ENCODE data around the gene PARP1.
"Not testable (repeated sequence)": the region's sequence is repeated elsewhere in the genome, so short reads cannot be mapped to it uniquely, and the experiment has no call there.

Gene PARP1

DNA sequence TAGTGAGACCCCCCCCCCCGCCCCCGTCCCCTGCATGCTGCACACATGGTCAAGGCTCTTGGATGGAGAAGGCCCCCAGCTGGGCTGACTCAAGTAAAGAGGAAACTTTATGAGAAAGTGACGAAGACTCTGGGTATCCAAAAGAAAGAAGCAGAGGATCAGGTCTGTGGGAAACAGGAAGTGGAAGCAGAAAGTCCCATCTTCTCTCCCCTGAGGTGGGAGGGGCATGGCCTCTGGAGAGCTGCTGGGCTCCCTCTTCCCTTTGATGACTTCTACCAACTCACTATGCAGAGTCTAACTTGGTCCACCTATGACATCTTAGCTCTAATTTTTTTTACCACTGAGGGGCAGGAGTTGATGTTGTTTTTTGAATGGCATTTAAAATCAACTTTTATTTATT, 56.2 kb downstream of the PARP1 start:
- no peak for DNase-seq (ENCODE audit: low spot score)

DNA sequence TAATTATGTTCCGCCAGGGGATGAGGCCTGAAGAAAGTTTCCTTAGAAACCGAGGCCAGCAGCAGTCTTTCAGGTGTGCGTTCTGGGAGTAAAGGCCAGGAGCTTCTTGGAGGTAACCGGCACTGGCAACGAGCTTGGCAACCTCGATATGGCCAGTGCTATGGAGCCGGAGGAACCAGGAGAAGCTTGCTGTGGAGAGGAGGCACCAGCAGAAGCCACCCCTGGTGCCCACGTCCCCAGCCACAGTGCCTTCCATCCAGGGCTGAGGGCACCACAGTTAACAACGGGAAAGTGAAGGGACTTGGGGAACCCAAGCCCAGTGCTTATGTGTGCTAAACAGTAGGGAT, 57.4 kb downstream of the PARP1 start:
- no peak for DNase-seq (ENCODE audit: low spot score)

DNA sequence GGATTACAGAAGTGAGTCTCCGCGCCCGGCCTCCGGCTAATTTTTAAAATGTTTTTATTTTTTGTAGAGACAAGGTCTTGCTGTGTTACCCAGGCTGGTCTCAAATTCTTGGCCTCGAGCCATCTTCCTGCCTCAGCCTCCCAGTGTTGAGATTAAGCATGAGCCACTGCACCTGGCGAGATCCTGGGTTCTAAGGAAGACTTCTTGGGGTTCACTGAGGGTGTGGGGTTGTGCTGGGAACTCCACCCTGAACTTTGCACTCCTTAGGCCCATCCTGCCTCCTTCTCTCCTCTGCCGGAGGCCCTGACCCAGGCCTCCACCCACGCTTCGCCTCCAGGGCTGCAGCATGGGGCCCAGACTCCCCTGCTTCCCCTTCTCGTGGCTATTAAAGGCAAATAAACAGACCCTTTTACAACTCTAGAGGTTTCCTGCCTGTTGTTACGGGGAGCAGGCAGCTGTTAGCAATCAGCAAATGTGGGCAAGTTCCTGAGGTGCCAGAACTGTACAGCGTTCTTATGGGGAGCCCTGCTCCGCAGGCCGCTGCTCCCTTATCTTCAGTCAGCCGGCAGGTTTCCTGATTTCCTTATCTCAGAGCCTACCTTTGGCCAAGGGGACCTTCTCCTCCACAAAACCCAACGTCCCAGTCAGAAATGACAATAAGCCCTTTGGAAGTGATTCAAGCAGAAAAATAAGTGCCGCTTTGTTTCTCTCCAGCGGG, 57.9 kb downstream of the PARP1 start:
- no peak for DNase-seq (ENCODE audit: low spot score)

DNA sequence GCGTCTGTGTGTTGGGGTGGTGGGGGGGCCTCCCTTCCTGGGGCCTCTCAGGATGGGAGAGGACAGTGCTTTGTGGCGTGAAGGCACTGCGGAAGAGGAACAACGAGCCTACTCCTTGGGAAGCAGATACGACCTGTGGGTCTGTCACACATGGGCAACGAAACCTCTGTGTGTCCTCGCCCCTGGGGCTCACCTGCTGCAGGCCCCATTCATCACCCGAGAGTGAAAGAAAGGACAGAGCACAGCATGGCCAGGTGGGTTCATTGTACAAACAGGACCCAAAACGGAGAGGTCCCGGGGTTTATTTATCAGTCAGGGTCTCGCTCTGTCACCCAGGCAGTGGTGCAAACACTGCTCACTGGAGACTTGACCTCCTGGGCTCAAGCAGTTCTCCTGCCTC, 58.8 kb downstream of the PARP1 start:
- DNase-seq (ENCODE audit: low spot score) = no peak

DNA sequence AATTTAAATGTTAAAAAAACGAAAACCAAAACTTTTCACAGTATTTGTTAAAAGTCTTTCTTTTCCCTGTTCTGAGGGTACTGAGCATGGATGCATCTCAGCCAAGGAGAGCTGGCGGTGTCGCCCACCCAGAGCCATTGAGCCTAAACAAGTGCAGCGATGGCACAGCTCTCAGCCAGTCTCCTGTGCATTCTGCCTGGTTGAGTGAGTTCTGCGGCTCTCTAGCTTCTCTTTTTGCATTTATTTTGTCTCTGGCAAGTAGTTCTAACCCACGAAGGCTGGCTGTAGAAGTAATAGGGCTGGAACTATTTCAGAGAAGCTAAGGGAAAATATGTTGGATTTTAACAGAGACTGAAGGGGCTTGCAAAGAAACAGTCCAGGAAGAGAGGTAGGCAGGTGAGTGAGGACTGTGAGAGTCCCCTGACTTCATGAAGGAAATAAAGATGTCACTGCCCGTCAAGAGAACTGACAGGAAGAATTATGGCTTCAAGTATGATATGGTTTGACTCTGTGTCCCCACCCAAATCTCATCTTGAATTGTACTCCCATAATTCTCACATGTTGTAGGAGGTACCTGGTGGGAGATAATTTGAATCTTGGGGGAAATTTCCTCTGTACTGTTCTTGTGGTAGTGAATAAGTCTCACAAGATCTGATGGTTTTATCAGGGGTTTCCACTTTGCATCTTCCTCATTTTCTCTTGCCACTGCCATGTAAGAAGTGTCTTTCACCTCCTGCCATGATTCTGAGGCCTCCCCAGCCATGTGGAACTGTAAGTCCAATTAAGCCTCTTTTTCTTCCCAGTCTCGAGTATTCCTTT, 63.2 kb downstream of the PARP1 start:
- DNase-seq (ENCODE audit: low spot score) = no peak

DNA sequence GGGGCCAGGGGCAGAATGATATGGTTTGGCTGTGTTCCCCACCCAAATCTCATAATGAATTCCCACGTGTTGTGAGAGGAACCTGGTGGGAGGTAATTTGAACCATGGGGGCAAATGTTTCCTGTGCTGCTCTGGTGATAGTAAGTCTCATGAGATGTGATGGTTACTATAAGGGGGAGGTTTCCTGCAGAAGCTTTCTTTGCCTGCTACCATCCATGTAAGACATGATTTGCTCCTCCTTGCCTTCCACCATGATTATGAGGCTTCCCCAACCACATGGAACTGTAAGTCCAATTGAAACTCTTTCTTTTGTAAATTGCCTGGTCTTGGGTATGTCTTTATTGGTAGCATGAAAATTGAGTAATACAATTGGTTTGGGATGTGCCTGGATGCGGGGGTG, 65.2 kb downstream of the PARP1 start:
- DNase-seq (ENCODE audit: low spot score) = no peak

DNA sequence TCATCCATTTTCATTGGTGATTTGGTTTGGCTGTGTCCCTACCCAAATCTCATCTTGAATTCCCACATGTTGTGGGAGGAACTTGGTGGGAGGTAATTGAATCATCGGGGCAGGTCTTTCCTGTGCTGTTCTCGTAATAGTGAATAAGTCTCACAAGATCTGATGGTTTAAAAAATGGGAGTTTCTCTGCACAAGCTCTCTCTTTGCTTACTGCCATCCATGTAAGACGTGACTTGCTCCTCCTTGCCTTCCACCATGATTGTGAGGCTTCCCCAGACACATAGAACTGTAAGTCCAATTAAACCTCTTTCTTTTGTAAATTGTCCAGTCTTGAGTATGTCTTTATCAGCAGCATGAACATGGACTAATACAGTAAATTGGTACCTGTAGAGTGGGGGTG, 67.8 kb downstream of the PARP1 start:
- not testable (repeated sequence) for DNase-seq (ENCODE audit: low spot score)

DNA sequence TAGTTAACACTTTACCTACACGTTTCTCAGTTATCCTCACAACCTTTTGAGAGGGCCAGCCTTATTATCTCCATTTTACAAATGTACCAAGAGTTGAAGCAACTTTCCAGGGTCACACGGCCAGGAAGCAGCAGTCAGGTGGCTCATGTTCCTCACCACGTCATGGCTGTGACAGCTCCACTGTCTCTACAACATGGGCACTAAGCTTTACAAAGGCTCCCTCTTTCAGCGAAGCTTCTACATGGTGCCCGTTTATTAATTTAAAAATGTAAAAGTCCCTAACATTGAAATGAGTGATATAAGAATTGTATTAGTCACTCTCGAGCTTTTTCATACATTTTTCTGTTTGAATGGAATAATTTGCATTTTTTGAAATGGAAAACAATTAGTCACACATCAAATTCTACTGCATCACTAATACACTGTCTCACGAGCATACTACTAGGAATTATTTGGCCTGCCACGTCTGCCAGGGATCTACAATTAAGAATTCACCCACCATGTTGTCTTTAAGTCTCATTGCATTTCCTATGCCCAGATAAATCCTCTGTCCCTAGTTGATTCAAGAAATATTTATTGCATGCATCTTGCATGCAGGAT, 70.5 kb downstream of the PARP1 start:
- DNase-seq (ENCODE audit: low spot score) = no peak

DNA sequence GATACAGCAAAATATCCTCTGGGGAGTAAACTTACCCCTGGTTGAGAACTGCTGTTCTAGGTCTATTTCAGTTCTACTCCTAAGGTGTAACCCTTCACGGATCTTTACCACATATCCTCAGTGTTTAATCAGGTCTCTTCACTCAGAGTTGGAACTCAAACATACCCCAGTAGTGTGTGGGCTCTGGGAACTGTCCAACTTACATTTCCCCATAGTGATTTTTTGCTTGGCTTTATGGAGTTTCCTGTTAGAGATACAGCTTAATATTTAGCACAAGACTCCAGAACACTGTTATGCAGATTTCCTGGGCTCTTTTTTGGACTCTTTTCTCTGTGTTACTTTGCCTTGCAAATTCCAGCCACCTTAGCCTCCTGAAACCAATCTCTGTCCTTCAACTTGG, 72.2 kb downstream of the PARP1 start:
- no peak for DNase-seq (ENCODE audit: low spot score)

DNA sequence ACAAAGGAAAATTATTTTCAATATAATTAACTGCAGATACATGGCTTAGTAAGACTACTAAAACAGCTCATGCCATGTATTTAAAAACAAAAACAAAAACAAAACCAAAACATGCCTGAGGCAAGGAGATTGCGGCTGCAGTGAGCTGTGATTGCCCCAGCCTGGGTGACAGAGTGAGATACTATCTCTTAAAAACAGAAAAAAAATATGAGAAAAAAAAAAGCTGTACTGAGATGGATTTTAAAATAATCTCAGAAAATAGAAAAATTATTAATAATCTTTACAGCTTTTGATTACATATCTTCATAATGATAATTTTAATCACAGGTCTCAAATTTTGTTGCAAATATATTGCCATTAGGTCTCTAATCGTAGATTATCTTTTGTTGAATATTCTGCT, 74.9 kb downstream of the PARP1 start:
- no peak for DNase-seq (ENCODE audit: low spot score)

DNA sequence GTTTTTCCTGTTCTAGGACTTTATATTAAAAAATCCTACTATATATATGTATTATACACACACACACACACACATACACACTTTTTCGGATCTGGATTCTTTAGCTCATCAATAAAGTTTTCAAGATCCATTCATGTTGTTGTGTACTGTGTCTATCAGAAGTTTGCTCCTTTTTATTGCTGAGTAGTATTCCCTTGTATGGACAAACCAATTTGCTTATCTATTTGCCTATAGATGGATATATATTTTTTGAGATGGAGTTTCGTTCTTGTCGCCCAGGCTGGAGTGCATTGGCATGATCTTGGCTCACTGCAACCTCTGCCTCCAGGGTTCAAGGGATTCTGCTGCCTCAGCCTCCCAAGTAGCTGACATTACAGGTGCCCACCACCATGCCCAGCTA, 78.7 kb downstream of the PARP1 start:
- no peak for DNase-seq (ENCODE audit: low spot score)

DNA sequence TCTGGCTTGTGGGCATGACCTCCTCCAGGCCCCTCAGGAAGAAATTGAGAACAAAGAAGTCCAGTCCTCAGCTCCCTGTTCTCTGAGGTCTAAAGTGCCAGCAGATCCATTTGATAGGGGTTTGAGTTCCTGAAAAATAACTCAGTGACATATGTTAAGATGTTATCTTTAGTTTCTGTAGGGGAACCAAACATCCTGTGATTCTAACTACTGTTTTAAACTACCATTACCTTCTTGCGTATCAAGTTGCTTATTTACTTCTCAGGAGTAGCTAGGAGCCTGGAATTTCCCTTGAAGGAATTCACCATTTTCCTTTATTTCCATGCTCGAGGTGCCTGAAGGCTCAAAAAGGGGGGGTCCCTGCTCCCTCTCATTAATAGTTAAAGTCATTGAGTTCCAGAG, 80.1 kb downstream of the PARP1 start:
- no peak for DNase-seq (ENCODE audit: low spot score)

DNA sequence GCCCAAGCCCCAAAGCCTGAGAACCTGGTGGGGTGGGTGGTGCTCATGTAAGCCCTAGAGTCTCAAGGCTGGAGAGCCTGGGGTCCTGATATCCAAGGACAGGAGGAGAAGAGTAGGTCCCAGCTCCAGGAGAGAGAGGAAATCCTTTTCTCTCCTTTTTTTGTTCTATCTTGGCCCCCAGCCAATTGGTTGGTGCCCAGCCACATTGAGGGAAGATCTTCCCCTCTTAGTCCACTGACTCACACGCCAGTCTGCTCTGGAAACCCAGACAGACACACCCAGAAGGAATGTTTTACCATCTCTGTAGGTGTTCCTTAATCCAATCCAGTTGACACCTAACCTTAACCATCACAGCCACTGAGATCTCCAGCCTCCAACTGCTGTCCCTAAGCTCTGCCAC, 82.7 kb downstream of the PARP1 start:
- no peak for DNase-seq (ENCODE audit: low spot score)

DNA sequence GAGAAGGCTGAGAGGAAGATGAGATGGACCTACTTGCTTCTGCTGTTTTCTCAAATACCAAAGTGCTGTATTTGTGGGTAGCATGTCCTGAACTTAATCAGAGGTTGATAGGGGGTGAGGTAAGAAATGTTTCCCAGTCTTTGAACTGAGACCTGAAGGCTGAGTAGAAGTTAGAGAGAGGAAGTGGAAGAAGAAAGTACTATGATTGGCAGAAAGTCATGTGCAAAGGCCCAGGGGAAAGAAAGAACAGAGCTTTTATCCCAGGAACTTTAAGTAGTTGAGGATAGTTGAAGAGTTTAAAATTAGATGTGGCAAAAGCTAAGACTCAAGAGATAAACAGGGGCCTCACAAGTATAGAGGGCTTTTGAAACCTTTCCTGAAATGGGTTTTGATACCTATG, 83.4 kb downstream of the PARP1 start:
- no peak for DNase-seq (ENCODE audit: low spot score)

DNA sequence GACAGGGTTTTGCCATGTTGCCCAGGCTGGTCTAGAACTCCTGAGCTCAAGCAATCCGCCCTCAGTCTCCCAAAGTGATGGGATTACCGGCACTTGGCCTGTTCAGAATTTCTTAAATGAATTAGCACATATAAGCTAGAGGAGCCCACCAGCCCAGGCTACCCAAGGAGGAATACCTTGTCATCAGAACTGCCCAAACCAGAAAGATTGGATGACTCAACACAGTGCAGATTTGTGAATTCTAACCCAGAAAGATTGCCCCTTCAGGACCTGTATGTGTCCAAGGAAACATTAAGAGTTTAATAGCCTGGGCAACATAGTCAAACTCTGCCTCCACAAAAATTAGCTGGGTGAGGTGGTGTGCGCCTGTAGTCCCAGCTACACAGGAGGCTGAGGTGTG, 84.9 kb downstream of the PARP1 start:
- no peak for DNase-seq (ENCODE audit: low spot score)

DNA sequence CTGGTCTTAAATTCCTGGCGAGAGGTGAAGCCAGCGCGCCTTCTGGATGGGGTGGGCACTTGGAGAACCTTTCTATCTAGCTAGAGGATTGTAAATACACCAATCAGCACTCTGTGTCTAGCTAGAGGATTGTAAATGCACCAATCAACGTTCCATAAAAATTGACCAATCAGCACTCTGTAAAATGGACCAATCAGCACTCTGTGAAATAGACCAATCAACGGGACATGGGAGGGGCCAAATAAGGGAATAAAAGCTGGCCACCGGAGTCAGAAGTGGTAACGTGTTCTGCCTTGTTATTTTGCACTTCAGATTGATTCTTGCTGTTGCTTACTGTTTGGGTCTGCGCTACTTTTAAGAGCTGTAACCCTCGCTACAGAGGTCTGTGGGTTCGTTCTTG, 87.0 kb downstream of the PARP1 start:
- no peak for DNase-seq (ENCODE audit: low spot score)

DNA sequence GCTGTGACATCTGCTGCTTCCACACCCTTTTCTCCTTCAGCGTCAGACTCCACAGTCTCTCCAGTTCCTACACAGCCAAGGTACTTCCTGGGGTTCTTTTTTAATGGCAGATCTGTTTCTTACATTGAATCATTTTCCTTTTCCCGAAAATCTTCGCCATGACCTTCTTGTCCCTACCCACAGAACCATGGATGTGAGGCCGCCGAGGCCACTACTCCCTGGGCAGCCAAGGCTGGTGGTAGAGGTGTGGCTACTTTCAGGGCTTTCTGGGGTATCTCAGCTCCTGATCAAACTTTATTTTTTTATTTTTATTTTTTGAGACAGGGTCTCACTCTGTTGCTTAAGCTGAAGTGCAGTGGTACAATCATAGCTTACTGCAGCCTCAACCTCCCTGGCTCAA, 89.4 kb downstream of the PARP1 start:
- no peak for DNase-seq (ENCODE audit: low spot score)

DNA sequence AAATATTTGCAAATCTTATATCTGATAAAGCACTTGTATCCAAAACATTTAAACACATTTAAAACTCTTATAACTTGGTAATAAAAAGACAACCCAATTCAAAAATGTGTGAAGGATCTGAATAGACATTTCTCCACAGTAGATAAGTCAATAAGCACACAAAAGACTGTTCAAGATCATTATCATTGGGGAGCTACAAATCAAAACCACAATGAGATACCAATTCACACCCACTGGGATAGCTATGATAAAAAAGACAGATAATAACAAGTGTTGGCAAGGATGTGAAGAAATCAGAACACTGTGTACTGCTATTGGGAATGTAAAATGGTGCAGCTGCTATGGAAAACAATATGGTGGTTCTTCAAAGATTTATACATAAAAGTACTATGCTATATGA, 93.8 kb downstream of the PARP1 start:
- DNase-seq (ENCODE audit: low spot score) = no peak

DNA sequence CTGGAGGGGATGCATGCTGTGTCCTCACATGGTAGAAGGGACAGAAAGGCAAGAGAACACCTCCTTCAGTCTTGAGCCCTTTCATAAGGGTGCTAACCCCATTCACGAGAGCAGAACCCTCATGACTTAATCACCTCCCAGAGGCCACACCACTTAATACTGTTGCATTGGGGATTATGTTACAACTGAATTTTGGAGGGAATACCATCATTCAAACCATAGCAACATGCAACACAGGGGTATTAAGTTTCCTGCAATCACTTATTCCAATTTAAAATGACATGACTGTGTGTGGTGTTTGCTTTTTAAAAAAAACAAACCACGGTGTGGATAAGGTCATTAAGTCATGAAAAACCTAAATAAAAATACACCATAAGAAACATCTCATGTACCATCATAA, 95.8 kb downstream of the PARP1 start:
- DNase-seq (ENCODE audit: low spot score) = no peak

DNA sequence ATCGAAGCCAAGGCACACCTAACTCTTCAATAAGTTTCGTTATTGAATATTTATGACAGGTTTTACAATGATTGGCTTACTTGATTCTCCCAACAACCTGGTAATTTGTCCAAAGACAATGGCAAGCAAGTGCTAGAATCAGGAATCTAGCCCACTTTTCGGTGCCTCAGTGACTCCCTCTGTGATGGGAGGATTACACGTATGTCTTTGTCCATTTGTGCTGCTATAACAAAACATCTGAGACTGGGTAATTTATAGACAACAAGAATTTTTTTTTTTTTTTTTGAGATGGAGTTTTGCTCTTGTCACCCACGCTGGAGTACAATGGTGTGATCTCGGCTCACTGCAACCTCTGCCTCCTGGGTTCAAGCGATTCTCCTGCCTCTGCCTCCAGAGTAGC, 96.5 kb downstream of the PARP1 start:
- no peak for DNase-seq (ENCODE audit: low spot score)

All from AG08396 (cell line).